NCI-H82 treated with DMSO at 0.1 percent for 48 hours (cell line): ENCODE measurements around the gene PCGF3.
A peak's percentile ranks its signal among the peaks of the same experiment; 100 is the strongest.

Experiments
- DNase-seq: peaks from one replicate; lab custom pipeline; 2025; ENCODE audit not compliant: unreplicated experiment; lab: John Stamatoyannopoulos, UW

The PCGF3 gene

GRCh38 chr4:705278-706082 is at the start of gene PCGF3:
Gene PCGF3 (plus strand): TSS chr4:705832. CDS start chr4:733681, 27,849 bp downstream.
- peak; percentile 64 for DNase-seq

GRCh38 chr4:656436-657337 is 48.9 kb upstream of the PCGF3 start:
- no peak for DNase-seq

GRCh38 chr4:657338-657833 is 48.2 kb upstream of the PCGF3 start:
- no peak for DNase-seq

- no peak for DNase-seq
Measured at GRCh38 chr4:657834-658667, 47.6 kb upstream of the PCGF3 start.

GRCh38 chr4:658681-659667 is 46.7 kb upstream of the PCGF3 start:
- no peak for DNase-seq

GRCh38 chr4:659851-660250 is 45.8 kb upstream of the PCGF3 start:
- no peak for DNase-seq

- DNase-seq: no peak
Measured at GRCh38 chr4:660401-660800, 45.2 kb upstream of the PCGF3 start.

- DNase-seq: no peak
Measured at GRCh38 chr4:661231-661630, 44.4 kb upstream of the PCGF3 start.

GRCh38 chr4:661881-662761 is 43.5 kb upstream of the PCGF3 start:
- no peak for DNase-seq

- DNase-seq: no peak
Measured at GRCh38 chr4:663046-663437, 42.6 kb upstream of the PCGF3 start.

- peak; percentile 20 for DNase-seq
Measured at GRCh38 chr4:663438-664428, 41.9 kb upstream of the PCGF3 start.

- DNase-seq: no peak
Measured at GRCh38 chr4:664713-665231, 40.9 kb upstream of the PCGF3 start.

GRCh38 chr4:665381-665750 is 40.3 kb upstream of the PCGF3 start:
- no peak for DNase-seq

- no peak for DNase-seq
Measured at GRCh38 chr4:665751-666435, 39.7 kb upstream of the PCGF3 start.

- DNase-seq: no peak
Measured at GRCh38 chr4:666436-666810, 39.2 kb upstream of the PCGF3 start.

- no peak for DNase-seq
Measured at GRCh38 chr4:666822-667544, 38.6 kb upstream of the PCGF3 start.
